VCaP (cell line): ENCODE data around the gene SPATA20.

ENCODE experiments used
- H3K27ac ChIP-seq: fragments of 450-650 bp; 2 replicates; pipeline ENCODE4 v1.5.1; 2017
- CTCF ChIP-seq: fragments of 450-650 bp; conservative IDR thresholded peaks from 2 replicates; pipeline ENCODE4 v1.5.1; 2017; ENCODE audit warnings: mild to moderate bottlenecking, moderate library complexity

The SPATA20 gene

GRCh38 chr17:50588391-50589049, 41.5 kb downstream of the SPATA20 start:
- peak overlapping the region; percentile 78 for H3K27ac ChIP-seq
- TF ChIP-seq CTCF: no peak

GRCh38 chr17:50589095-50589705, 42.2 kb downstream of the SPATA20 start:
- H3K27ac ChIP-seq: peak overlapping the region; percentile 78
- no peak for TF ChIP-seq CTCF

DNA sequence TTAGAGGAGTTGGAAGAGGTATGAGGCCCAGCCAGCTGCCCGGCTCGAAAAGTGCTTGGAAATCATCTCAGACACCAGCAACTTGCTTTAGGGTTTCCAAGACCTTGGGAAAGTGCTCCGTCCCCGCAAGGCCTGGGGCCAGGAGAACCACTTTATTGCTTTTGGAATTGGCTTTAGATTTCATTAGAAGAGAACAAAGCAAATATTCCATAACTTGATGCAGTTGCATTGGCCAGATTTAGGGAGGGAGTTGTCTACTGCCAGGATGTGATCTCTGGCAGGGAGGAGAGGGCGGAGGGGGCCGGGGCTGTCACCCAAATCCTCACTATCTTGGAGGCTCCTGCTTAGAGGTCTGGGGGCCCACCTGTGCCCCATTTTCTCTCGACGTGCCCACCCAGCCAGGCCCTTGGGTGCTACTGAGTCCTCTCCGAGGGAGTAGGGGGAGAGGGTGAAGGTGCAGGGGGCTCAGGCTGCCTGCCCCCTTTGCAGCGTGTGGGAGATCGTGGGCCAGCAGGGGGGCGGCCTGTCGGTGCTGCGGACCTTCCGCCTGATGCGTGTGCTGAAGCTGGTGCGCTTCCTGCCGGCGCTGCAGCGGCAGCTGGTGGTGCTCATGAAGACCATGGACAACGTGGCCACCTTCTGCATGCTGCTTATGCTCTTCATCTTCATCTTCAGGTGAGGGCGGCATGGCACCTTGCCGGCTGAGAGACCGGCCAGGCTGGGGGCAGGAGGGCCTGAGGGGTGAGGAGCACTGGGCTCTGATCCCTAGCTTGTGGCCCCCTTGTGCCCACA, 44.2 kb downstream of the SPATA20 start:
- no peak for TF ChIP-seq CTCF
- peak overlapping the region; percentile 78 for H3K27ac ChIP-seq

- no peak for TF ChIP-seq CTCF
- H3K27ac ChIP-seq: peak overlapping the region; percentile 78
Measured at GRCh38 chr17:50593321-50593720, 46.3 kb downstream of the SPATA20 start.

DNA sequence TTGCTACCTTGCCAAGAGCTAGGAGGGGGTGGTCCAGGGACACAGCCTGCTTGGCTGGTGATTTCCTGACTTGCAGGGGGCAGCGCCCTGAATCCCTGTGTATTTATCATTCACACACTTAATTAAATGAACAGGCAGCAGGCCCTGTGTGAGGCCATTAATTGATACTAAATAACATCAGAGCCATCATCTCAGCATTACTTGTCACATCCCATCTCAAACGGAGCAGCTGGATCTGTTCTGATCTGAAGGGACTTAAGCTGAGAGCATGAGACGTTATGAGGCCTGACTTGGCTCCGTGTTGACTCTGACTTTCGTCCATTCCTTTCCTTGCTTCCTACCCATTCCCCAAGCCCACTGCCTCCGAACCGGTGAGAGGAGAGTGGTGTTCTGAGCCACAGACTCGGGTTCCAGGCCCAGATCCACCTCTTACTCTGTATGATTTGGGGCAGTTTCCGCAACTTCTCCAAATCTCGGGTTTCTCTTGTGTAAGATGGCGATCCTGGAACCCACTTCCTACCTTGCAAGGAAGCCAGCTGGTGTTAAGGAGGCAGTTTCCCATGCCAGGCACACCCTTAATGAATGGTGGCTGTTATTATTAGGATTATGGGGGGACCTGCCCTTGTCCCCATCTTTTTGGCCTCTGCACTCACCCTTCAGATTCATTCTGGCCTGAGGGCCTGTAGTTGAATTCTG, 47.3 kb downstream of the SPATA20 start:
- TF ChIP-seq CTCF: no peak
- H3K27ac ChIP-seq: peak overlapping the region; percentile 78

DNA sequence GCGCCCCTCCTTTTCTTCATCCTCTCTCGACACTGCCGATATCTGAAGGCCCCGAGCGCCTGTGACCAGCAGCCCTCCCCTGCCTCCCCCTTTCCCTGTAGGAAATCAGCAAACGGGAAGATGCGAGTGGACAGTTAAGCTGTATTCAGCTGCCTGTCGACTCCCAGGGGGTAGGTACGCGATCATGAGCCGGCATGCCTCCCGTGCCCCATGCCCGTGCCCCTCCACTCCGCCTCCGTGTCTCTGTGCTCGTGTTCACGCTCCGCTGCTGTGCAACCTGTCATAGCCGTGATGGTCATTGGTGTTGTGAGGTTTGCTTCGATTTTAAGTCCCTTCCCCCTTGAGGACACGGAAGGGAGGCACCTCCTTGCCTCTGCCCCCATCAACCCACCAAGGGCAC, 47.9 kb downstream of the SPATA20 start:
- peak overlapping the region; percentile 78; the same call in 1 of the 2 replicates for H3K27ac ChIP-seq
- TF ChIP-seq CTCF: no peak
